CD4-positive, alpha-beta T cell treated with Interferon alpha-2 for 1 hour (primary cell): ENCODE results near the gene TPSD1.
"Not testable (repeated sequence)": the region's sequence is repeated elsewhere in the genome, so short reads cannot be mapped to it uniquely, and the experiment has no call there.

Experiments used
- DNase-seq, 2 donors: peaks; one replicate each; pipeline ENCODE4 v3.0.0-alpha.2; 2020 to 2022

TPSD1 gene

DNA sequence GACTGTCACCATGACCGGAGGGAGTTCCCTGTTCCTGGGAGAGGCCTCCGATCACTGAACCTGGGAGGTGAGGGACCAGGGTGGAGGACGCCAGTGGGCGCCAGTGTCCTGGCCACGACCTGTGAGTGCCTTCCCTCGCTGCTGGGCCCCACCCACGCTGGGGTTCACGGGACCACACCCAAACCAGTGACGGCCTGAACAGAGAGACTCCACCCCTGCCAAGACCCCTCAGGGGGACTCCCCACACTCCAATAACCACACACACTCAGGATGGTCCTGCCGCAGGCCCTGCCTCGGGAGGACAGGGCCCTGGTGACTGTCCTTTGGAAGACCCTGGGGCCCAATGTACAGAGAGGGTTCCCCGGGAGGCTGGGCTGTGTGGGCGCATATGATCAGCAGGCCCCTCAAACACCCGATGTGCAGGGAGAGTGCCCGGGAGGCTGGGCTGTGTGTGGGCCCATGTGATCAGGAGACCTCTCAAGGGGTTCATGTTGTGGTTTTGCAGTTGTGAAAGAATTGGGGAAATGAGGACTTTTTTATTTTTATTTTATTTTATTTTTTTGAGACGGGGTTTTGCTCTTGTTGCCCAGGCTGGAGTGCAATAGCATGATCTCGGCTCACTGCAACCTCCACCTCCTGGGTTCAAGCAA lies 26.6 kb downstream of the TPSD1 start:
- DNase-seq = no peak

DNA sequence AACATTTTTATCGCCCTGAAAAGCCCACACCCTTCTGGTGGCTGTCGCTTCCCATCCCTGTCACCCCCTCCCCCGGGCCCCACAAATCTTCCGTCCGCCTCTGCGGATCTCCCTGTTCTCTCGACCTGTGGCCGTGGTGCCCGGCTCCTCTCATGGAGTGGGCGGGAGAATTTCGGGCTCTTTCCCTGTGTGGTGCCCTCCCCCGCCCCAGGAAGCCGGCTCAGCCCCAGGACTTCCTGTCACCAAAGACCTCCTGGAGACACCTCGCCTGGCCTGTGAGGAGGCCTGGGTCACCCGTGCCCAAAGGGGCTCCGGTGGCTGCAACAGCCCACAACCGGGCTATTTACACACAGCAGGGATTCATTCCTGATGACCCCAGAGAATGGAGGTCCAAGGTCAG lies 27.4 kb downstream of the TPSD1 start:
- DNase-seq = no peak

DNA sequence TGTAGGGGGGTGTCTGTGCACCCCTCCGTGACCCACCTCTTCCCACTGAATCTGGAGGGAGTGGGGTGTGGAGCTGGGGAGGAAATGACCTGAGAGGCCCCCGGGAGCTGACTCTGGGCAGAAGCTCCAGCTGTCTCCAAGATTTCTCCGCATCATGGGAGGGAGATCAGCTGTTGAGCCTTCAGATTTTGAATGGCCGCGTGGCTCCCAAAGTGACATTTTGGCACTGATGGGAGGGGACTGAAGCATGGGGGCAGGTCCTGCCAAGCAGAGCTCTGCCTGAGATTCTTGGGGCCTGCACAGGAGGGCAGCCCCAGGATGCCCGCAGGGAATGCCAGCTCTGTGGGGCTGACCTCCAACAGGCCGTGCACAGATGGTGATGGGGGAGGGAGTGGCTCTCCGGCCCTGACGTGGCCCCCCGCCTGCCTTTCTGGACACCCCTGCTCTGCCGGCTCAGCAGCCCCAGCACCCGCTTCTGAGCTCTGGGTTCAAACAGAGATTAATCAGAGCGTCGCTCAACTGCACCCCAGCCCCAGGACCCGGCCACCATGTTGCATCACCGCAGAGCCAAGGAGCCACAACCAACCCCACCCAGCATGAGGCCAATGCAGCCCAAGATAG lies 28.2 kb downstream of the TPSD1 start:
- no peak for DNase-seq

DNA sequence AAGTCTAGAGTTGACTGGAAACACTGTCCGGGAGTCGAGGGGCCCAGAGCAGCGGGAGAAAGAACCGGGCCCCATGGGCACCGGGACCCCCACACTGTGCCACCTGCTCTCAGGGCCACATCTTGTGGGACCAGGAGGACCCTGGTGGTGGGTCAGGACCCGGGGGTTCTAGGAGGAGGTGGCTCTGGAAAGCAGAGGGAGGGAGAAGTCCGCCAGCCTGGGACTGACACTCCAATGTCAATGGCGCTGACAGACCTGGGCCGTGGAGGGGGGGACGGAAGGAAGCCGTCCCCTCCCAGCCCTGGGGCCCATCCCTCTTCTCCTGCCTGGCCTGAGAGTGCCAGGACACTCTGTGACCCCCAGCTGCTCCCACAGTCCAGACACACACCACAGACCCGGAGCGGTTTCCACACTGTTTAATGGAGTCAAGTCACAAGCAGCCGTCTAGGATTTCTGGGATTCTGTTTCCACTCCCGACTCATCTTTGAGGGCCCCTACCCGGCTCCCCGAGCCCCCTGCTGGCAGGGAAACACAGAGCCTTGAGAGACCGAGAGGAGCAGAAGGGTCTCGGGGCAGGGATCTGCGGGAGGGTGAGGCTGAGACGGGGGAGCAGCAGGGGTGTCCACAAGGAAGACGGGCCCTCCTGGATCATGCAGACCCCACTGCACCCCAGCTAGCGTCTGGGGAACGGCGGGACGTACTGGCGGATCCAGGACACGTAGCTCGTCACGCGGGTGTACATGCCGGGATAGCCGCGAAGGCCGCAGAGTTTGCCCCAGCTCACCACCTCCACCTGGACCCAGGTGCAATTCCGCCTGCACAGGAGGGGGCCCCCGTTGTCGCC lies 30.0 kb downstream of the TPSD1 start:
- no peak for DNase-seq

DNA sequence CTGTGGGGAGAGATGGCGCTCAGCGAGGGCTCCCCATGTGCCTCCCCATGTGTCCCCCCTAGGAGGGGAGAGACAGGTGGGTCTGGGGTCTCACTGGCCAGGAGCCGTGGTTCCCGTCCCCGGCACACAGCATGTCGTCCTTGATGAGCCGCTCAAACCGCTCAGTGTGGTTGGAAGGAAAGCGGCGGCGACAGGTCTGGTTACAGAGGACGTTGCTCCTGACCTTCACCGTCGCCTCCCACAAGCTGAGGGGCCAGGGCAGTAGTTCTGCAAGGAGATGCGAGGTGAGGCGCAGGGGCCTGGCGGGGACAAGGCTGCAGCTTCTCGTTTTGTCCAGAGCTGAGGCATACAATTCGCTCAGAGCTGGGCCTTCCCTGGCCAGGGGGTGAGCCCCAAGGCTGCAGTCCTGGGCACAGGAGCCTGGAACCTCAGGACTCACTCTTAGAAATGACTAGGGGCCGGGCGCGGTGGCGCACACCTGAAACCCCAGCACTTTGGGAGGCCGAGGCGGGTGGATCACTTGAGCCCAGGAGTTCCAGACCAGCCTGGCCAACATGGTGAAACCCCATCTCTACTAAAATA lies 30.7 kb downstream of the TPSD1 start:
- no peak for DNase-seq

DNA sequence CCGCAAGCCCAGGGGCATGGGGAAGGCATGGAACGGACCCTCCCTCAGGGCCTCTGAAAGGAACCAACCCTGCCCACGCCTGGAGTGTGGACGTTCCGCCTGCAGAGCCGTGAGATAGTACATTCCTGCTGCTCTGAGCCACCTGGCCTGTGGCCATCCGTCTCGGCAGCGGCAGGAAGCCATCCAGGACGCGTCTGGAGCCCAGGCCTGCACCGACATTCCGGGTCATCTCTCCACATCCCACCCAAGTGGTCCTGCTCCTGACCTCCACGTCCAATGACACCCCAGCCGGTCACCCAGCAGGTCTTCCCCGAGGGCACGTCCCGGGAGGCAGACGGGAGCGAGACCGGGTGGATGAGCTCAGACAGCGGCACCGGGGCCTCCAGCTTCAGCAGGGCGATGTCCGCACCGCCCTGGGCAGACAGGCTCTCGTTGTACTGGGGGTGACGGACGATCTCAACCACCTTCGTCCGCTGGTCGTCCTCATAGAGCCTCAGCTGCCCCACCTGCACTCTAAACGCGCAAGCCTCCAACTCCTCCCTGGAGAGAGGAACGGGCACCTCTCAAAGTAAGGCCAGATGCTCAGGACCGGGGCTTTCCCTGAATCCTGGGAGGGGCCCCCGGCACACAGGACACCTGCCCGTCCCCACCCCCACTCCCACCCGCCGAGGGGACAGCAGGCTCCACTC lies 32.3 kb downstream of the TPSD1 start:
- DNase-seq = no peak

DNA sequence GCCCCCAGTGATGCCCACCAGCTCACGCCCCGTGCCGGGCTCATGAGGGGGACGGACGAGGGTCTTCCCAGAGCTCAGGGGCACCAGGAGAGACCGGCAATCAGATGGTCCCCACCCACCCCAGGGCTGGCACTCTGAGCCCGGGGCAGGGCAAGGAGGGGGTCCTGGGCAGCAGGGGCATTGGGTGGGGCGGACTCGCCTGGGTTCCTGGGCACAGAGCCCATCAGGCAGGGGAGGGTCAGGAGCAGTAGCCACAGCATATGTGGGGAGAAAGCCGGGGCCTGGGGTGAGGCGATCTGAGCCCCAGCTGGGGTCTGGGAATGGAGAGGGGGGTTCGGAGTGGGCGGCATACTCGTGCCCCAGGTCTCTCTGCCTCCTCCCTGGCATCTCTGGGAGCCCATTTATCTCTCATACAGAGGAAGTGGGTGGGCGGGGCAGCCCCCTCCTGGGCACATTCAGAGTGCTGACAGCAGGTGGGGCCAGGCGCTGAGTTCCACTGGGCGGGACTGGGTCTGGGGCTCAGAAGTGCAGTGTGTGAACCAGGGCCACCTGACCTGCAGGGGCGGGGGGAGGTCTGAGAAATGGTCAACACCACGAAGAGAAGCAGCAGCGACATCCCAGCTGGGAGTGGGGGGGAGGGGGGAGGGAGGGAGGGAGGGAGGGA lies 33.1 kb downstream of the TPSD1 start:
- DNase-seq = no peak

DNA sequence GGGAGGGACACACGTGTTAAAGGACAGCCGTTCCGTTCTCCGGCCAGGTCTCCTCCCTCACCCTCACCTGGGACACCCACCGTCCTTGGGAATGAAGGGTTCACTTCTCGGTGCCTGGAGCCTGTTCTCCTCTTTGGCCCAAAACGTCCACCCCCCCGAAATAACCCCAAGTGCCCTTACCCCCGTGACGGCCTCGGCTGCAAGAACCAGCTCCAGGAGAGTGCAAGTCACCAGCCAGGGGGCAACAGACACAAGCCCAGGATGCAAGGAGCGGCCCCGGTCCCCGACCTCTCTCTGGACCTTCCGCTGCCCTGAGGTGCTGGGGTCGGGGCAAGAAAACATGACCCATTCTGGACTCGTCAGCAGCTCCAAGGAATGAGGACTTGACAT lies 33.6 kb downstream of the TPSD1 start:
- no peak for DNase-seq

DNA sequence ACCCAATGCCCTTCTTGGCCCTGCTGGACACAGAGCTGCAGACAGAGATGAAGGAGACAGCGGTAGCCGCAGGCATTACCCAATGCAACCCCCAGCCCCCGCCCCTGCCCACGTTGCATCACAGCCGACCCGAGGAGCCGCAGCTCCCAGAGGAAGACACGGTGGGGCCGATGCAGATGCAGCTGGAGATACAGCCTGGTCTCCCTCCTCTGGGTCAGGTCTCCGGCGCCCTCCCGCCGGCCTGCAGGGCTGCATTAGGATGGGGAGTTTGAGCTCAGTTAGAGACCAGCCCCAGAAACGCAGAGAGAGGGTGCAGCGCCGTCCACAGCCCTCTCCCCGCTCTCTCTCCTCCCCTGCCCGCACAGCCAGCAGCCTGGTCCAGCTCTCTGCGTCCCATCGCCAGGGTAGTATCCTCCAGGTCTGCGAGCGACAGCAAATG lies 34.2 kb downstream of the TPSD1 start:
- no peak for DNase-seq

DNA sequence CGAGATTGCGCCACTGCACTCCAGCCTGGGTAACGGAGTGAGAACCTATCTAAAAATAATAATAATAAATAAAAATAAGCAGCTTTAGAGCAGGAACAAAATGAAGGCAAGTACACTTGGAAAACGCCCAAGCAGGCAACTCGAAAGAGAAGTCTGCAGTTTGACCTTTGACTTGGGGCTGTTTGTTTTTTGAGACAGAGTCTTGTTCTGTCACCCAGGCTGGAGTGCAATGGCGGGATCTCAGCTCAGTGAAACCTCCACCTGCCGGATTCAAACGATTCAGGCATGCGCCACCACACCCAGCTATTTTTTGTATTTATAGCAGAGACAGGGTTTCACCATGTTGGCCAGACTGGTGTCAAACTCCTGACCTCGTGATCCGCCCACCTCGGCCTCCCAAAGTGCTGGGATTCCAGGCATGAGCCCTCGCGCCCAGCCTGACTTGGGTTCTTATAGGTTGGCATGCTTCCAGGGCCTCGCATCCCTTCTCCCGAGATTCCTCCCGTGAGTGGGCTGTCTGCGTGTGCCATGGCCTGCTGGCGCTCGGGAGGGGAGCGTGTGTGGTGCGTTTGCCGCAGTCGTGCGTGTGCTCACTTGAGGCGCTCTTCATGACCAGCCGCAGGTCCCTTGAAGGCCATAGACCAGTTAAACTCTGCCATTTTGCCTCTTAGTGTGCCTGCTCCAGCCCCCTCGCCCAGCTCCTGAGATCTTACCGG lies 35.1 kb downstream of the TPSD1 start:
- no peak for DNase-seq

DNA sequence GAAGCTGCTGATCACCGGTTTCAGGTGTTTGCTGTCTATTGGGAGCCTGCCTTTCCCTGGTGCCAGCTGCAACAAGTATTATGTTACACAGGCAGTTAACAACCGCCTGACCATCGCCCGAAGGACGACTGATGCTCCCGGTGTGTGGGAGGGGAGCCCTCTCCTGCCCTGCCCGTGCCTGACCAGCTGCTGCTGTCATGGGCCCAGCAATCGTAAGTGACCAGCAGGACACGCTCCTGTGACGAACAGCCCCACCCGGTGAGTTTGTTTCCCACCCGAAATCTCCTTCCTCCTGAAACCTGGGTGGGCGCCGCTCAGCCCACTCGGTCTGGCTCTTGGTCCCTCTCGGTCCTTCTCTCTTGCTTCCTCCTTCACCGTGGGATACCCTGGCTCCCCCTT lies 35.7 kb downstream of the TPSD1 start:
- no peak for DNase-seq

DNA sequence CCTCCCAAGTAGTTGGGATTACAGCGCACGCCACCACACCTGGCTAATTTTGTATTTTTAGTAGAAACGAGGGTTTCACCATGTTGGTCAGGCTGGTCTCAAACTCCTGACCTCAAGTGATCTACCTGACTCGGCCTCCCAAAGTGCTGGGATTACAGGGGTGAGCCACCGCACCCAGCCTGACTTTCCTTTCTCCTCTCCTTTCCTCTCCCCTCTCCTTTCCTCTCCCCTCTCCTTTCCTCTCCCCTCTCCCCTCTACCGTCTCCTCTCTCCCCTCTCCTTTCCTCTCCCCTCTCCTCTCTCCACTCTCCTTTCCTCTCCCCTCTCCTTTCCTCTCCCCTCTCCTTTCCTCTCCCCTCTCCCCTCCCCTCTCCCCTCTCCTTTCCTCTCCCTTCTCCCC lies 36.3 kb downstream of the TPSD1 start:
- not testable (repeated sequence) for DNase-seq

DNA sequence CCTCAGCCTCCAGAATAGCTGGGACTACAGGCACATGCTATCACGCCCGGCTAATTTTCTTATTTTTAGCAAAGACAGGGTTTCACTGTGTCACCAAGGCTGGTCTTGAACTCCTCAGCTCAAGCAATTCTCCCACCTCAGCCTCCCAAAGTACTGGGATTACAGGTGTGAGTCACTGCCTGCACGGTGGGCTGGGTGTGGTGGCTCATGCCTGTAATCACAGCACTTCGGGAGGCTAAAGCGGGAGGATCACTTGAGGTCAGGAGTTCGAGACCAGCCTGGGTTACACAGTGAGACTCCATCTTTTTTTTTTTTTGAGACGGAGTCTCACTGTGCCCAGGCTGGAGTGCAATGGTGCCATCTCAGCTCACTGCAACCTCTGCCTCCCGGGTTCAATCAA lies 36.9 kb downstream of the TPSD1 start:
- DNase-seq = not testable (repeated sequence)

DNA sequence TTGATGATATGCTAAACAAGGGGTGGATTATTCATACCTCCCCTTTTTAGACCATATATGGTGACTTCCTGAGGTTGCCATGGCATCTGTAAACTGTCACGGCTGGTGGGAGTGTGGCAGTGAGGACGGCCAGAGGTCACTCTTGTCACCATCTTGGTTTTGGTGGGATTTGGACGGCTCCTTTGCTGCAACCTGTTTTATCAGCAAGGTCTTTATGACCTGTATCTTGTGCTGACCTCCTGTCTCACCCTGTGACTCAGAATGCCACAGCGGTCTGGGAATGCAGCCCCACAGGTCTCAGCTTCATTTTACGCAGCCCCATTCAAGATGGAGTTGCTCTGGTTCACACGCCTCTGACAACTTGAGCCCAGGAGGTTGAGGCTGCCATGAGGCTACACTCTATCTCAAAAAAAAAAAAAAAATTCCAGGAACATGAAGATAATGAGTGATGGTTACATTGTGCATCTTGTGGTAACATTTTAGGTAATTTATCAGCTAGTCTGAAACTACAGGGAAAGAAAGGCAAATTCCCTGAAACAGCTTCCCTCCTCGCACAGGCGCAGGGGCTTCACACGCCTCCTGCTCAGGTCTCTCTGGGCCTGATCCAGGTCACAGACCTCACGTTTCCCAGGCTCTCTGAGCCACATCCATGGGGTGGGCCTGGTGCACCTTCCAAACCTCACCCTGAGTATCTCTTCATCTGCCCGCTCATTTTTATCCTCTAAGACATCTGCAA lies 38.2 kb downstream of the TPSD1 start:
- no peak for DNase-seq

DNA sequence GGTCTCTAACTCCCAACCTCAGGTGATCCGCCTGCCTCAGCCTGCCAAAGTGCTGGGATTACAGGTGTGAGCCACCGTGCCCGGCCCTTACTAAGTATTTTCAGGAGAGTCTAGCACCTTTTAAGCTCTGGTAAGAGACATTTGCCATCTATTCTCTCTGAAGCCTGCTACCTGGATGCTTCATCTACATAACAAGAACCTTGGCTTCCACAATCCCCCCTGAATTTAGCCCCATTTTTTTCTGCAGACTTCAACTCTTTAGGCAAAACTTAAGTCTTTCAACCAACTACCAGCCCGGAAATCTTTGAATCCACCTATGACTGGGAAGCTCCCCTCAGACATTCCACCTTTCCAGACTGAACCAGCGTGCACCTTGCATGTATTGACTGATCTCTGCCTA lies 39.6 kb downstream of the TPSD1 start:
- DNase-seq = no peak

DNA sequence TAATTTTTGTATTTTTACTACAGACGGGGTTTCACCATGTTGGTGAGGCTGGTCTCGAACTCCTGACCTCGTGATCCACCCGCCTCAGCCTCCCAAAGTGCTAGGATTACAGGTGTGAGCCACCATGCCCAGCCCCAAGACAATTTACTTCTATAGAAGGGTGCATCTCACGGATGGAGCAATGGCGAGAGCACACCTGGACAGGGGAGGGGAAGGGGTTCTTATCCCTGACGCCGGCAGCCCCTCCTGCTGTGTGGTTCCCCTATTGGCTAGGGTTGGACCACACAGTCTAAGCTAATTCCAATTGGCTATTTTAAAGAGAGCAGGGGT lies 40.8 kb downstream of the TPSD1 start:
- DNase-seq = not testable (repeated sequence)

DNA sequence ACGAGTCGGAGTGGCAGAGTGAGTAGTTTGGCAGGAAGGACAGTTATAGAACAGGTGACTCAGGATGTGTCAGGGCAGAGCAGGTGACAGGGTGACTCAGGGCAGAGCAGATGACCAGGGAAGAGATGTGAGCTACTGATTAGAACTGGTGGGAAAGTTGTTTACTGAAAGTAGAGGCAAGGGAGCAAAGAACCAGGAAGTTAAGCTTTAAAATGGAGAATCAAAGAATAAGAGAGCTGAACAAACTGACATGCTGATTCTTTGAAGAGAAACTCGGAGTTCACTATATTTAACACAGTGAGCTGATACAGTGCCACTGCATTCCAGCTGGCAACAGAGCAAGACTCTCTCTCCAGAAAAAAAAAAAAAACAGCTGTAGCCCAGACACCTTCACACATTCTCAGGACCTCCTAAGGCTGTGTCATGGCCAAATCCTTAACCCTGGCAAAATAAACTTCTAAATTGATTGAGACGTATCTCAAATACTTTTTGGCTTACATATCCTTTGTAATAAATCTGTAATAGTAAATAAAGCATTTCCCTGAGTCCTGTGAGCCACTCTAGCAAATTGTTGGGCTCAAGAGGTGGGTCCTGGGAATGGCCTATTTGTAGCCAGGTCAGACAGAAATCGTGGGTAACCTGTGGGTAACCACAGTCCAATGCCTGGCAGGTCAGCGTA lies 41.3 kb downstream of the TPSD1 start:
- no peak for DNase-seq

DNA sequence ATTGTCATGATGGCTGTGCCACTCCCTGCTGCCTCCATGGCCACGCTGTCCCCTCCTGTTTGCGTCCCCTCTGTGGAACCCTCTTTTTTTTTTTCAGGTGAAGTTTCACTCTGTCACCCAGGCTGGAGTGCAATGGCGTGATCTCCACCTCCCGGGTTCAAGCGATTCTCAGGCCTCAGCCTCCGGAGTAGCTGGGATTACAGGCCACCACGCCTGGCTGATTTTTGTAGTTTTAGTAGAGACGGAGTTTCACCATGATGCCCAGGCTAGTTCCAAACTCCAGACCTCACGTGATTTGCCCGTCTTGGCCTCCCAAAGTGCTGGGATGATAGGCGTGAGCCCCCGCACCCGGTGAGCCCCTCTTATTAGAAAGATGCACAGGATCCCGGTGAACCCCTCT lies 42.5 kb downstream of the TPSD1 start:
- DNase-seq = no peak

DNA sequence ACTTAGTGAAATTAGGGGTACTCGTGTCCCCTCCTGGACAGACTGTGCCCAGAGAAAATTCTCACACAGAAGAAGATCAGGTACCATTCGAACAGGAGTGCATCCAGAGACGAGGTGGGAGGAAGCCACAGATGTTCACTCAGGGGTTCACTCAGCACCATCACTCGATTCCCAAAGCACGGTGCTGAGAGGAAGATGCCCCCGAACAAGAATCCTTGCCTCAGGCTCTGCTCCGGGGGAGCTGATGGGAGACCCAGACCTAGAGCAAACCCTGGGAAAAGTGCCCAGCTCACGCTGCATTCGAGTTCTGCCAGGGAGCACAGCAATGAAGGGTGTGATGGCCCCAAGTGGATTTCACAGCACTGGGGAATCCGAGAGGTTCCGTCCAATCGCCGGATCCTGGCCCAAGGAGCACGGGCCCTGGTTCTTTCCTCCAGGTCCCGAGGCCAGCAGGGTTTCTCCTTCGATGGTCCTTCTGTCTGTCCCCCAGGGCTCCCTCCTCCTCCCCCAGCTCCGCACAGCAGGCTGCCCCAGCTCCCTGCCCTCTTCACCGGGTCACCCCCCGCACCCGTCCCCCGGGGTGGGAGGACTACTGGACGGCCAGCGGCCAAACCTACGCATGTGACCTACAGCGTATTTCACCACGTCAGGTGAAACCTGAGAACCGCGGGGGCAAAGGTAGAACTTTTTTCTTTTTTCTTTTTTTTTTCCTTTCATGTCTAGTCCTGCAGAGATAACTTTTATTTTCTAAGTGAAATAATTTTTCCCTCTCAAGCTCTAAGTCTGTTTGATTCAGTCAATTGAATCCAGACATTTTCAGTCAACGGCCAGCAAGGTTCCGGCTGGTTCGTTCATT lies 43.4 kb downstream of the TPSD1 start:
- DNase-seq = no peak

DNA sequence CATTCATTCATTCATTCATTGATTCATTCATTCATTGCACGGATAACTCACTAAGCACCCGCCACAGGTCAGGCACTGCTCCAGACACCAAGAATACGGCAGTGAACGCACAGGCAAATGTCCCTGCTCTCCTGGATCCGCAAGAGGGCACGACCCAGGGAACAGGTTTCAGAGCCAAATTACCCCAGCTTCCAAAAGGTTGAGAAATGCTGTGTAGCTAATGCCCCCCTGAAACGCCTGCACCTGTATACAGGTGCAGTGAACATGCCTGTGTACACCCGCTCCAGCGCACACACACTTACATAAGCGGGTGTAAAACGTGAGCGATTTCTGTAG lies 44.0 kb downstream of the TPSD1 start:
- DNase-seq = no peak
